Non-pigmented ciliary epithelial cell (primary cell): Measurements from ENCODE around the gene SHTN1.

Source experiments
- DNase-seq: peaks from one replicate; pipeline ENCODE4 v3.0.0-alpha.2; 2010; ENCODE audit warnings: low read depth

Gene SHTN1

GRCh38 chr10:116984202-116984990 lies 20.6 kb downstream of the SHTN1 start:
- no peak for DNase-seq

- no peak for DNase-seq
Observed at GRCh38 chr10:116980041-116980440, 24.9 kb downstream of the SHTN1 start.

- DNase-seq, result no peak
Observed at GRCh38 chr10:116978901-116979300, 26.1 kb downstream of the SHTN1 start.

GRCh38 chr10:116974456-116975005 lies 30.5 kb downstream of the SHTN1 start:
- DNase-seq, result peak; percentile 68

- no peak for DNase-seq
Observed at GRCh38 chr10:116973946-116974455, 31.0 kb downstream of the SHTN1 start.

GRCh38 chr10:116973371-116973905 lies 31.5 kb downstream of the SHTN1 start:
- DNase-seq, result no peak

GRCh38 chr10:116972131-116972530 lies 32.9 kb downstream of the SHTN1 start:
- no peak for DNase-seq

GRCh38 chr10:116970050-116970449 lies 34.9 kb downstream of the SHTN1 start:
- DNase-seq, result no peak

- DNase-seq, result no peak
Observed at GRCh38 chr10:116968331-116968730, 36.7 kb downstream of the SHTN1 start.

- no peak for DNase-seq
Observed at GRCh38 chr10:116961406-116962251, 43.4 kb downstream of the SHTN1 start.

- no peak for DNase-seq
Observed at GRCh38 chr10:116960066-116960776, 44.8 kb downstream of the SHTN1 start.

- no peak for DNase-seq
Observed at GRCh38 chr10:116952729-116953128, 52.3 kb downstream of the SHTN1 start.

GRCh38 chr10:116948530-116948870 lies 56.5 kb downstream of the SHTN1 start:
- no peak for DNase-seq

GRCh38 chr10:116947841-116948529 lies 57.0 kb downstream of the SHTN1 start:
- DNase-seq, result no peak

- no peak for DNase-seq
Observed at GRCh38 chr10:116944911-116945310, 60.1 kb downstream of the SHTN1 start.

GRCh38 chr10:116931806-116932205 lies 73.2 kb downstream of the SHTN1 start:
- no peak for DNase-seq

- DNase-seq, result no peak
Observed at GRCh38 chr10:116926426-116926825, 78.6 kb downstream of the SHTN1 start.

GRCh38 chr10:116925056-116925455 lies 79.9 kb downstream of the SHTN1 start:
- no peak for DNase-seq

GRCh38 chr10:116919706-116920105 lies 85.3 kb downstream of the SHTN1 start:
- no peak for DNase-seq

GRCh38 chr10:116919164-116919563 lies 85.8 kb downstream of the SHTN1 start:
- no peak for DNase-seq

- no peak for DNase-seq
Observed at GRCh38 chr10:116918583-116918982, 86.4 kb downstream of the SHTN1 start.
